Subcutaneous abdominal adipose tissue (tissue), 5 donors: ENCODE results near the gene URI1.
"Not testable (repeated sequence)": the region's sequence is repeated elsewhere in the genome, so short reads cannot be mapped to it uniquely, and the experiment has no call there.

Experiments
- H3K27ac ChIP-seq: one replicate; pipeline ENCODE4 v1.7.0; 2013; ENCODE audit warnings: low read depth, mild to moderate bottlenecking, inconsistent platforms, low read length, moderate library complexity
- H3K27me3 ChIP-seq, 5 donors: one replicate each; pipeline ENCODE4 v1.7.0; 2013; ENCODE audit warnings: low read length in 5 of 5, inconsistent platforms in 1 of 5; ENCODE audit not compliant: control insufficient read depth in 5 of 5, insufficient read depth in 4 of 5
- H3K36me3 ChIP-seq, 5 donors: one replicate each; pipeline ENCODE4 v1.7.0; 2013; ENCODE audit warnings: low read length in 5 of 5; ENCODE audit not compliant: control insufficient read depth in 5 of 5, insufficient read depth in 5 of 5
- H3K4me1 ChIP-seq, 5 donors: one replicate each; pipeline ENCODE4 v1.7.0; 2013; ENCODE audit warnings: low read length in 5 of 5, mild to moderate bottlenecking in 3 of 5, moderate library complexity in 1 of 5; ENCODE audit not compliant: control insufficient read depth in 5 of 5, insufficient read depth in 5 of 5
- H3K4me3 ChIP-seq, 5 donors: one replicate each; pipeline ENCODE4 v1.7.0; 2013; ENCODE audit warnings: low read length in 5 of 5, low read depth in 1 of 5
- H3K9ac ChIP-seq, 5 donors: one replicate each; pipeline ENCODE4 v1.7.0; 2013; ENCODE audit warnings: low read length in 5 of 5, mild to moderate bottlenecking in 4 of 5, moderate library complexity in 3 of 5
- H3K9me3 ChIP-seq, 5 donors: one replicate each; pipeline ENCODE4 v1.7.0; 2013; ENCODE audit warnings: low read length in 5 of 5; ENCODE audit not compliant: control insufficient read depth in 5 of 5
- donor health status: healthy.
- donor health status: healthy.
- donor health status: healthy.
- donor health status: healthy.
- donor health status: healthy.

The URI1 gene

DNA sequence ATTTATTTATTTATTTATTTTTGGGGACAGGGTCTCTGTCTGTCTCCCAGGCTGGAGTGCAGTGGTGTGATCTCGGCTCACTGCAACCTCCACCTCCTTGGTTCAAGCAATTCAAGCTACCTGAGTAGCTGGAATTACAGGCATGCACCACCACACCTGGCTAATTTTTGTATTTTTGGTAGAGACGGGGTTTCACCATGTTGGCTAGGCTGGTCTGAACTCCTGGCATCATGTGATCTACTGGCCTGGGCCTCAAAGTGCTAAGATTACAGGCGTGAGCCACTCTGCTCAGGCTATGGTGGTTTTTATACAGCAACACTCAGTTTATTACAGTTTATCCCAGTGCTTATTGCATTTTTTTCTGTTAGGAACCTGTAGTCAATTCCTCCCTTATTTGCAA lies 24.1 kb downstream of the URI1 start:
- not testable (repeated sequence) for H3K27me3 ChIP-seq

DNA sequence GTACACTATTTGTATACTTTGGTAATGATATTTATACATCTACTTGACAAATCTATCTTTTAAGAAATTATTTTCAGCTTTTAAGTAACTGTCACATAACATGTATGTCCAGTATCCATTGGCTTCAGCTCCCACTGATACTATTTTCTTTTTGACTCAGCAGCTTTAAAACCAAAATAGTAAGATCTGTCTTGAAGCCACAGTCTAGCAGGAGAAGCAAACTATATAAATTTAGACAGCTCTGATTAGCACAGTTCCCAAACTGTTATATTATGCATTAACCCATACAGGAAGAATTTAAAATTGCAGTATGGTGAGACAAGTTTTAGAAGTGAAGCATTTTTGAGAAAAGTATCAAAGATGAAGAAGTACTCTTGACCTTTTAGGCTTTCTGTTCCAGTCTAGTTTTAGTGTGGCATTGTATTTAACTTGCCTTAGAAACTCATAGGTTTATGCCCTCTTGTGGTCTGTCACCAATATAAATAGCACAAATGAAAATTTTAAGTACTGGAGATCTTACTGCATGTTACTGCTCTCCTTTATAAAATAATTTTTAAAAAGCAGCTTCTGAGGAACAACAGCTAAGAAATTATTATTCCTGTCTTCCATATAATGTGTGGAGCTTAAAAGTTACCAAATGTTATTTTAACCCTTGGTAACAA lies 24.7 kb downstream of the URI1 start:
- Histone ChIP-seq H3K27ac (no peak overlapping the region), H3K27me3 (no peaks in the 10 kb centered on the region), H3K36me3 (no peaks in the 10 kb centered on the region), H3K4me1 (peaks cover 0 to 24% (median 22%) of the 10 kb centered on the region in 5 donors), H3K9ac (no peak overlapping the region), H3K4me3 (no peak overlapping the region), H3K9me3 (no peaks in the 10 kb centered on the region)

More for the DNA sequence above, 24.1 kb downstream of the URI1 start:
- not testable (repeated sequence) for H3K9me3 ChIP-seq, H3K27ac ChIP-seq, H3K36me3 ChIP-seq, H3K9ac ChIP-seq, H3K4me3 ChIP-seq
- peaks cover 0 to 24% (median 22%) of the 10 kb centered on the region in 5 donors for H3K4me1 ChIP-seq

DNA sequence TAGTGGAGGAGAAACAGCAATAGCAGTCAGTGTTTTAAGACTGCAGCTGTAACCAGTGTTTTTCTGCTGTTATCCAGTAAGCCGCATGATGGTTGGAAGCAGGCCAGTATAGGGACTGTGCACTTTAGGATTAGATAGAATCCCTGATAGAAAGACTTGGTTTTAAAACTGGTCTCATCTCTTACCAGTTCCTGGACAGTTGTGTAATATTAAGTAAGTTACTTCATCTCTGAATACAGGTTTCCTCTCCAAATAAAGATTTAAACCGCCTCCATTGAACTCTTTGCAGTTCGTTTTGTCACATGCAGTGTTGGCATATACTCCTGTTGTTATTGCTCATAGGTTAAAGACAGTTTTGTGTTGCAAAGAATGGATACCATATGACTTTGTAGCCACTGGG lies 25.6 kb downstream of the URI1 start:
- Histone ChIP-seq H3K9ac (peak overlapping the region in 1 of 5 donors; percentile 17), H3K4me1 (peaks cover 0 to 24% (median 22%) of the 10 kb centered on the region in 5 donors), H3K9me3 (no peaks in the 10 kb centered on the region), H3K27ac (no peak overlapping the region), H3K36me3 (no peaks in the 10 kb centered on the region), H3K4me3 (no peak overlapping the region), H3K27me3 (no peaks in the 10 kb centered on the region)

DNA sequence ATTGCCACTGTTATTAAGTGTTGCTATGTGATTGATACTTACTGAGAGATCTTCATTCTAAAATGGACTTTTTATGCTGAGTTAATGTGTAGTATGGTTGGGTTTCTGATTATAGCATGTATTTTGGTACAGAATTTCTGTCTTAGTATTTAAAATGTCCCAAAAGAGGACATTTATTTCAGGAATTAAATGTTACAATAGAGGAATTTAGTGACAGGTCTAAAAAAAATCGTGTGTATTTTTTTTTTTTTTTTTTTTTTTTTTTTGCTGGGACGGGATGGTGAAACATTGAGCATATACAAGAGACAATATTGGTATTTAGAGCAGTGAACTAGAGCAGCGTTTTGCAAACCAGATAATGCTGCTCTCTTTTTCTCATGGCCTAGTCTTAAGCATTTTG lies 27.9 kb downstream of the URI1 start:
- Histone ChIP-seq H3K9me3 (no peaks in the 10 kb centered on the region), H3K36me3 (no peaks in the 10 kb centered on the region), H3K4me1 (peaks cover 0 to 14% (median 10%) of the 10 kb centered on the region in 5 donors), H3K4me3 (no peak overlapping the region), H3K27me3 (no peaks in the 10 kb centered on the region), H3K9ac (no peak overlapping the region), H3K27ac (no peak overlapping the region)

DNA sequence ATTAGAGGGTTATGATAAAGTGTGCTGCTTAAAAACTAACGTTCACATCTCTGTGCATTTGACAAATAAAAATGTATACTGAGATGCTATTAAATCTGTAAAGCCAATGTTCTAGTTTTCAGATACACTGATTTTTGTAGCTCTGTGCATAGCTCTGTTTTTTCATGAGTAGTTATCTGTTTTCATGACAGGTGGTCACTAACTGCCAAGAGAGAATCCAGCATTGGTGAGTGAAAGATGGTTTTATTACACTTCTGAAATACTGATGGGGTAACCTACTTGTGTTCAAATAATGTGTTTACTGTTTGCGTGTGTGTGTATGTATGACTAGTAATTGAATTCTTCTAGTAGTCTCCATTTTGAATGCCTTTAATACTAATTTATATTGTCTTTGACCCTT lies 29.0 kb downstream of the URI1 start:
- Histone ChIP-seq H3K4me3 (no peak overlapping the region), H3K27me3 (no peaks in the 10 kb centered on the region), H3K9ac (no peak overlapping the region), H3K27ac (no peak overlapping the region), H3K4me1 (peaks cover 0 to 16% (median 8%) of the 10 kb centered on the region in 5 donors), H3K36me3 (no peaks in the 10 kb centered on the region), H3K9me3 (no peaks in the 10 kb centered on the region)

DNA sequence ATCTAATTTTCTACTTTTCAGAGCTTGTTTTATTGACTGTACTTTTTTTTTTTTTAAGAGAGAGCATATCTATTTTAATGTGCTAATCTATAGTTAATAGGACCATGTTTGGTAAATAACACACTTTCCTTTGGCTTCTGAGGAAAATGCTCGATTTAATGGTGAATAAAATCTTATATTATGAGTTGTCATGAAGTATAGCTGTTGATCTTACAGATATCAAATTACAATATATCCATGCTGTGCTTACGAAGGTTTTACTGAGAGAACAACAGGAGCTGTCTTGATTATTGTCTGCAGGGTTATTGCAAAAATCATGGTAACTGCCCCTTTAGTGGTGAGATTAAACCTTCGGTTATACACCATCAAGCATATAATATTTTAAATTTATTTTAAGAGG lies 29.6 kb downstream of the URI1 start:
- Histone ChIP-seq H3K9ac (no peak overlapping the region), H3K27me3 (no peaks in the 10 kb centered on the region), H3K36me3 (no peaks in the 10 kb centered on the region), H3K4me1 (peaks cover 0 to 12% (median 8%) of the 10 kb centered on the region in 5 donors), H3K27ac (no peak overlapping the region), H3K9me3 (no peaks in the 10 kb centered on the region), H3K4me3 (no peak overlapping the region)

DNA sequence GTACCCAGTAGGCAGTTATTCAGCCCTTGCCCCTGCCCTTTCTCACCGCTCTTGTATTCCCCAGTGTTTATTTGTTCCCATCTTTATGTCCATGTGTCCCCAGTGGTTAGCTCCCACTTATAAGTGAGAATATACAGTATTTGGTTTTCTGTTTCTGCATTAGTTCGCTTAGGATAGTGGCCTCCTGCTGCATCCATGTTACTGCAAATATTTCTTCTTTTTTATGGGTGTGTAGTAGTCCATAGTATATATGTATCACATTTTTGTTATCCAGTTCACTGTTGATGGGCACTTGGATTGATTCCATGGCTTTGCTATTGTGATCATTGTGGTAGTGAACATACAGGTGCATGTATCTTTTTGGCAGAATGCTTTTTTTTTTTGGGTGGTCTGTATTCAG lies 32.7 kb downstream of the URI1 start:
- no peaks in the 10 kb centered on the region for H3K27me3 ChIP-seq
- no peak overlapping the region for H3K4me3 ChIP-seq
- H3K27ac ChIP-seq: no peak overlapping the region
- no peaks in the 10 kb centered on the region for H3K36me3 ChIP-seq
- peaks cover 0 to 9% (median 4%) of the 10 kb centered on the region in 5 donors for H3K4me1 ChIP-seq
- H3K9me3 ChIP-seq: no peaks in the 10 kb centered on the region
- no peak overlapping the region for H3K9ac ChIP-seq

DNA sequence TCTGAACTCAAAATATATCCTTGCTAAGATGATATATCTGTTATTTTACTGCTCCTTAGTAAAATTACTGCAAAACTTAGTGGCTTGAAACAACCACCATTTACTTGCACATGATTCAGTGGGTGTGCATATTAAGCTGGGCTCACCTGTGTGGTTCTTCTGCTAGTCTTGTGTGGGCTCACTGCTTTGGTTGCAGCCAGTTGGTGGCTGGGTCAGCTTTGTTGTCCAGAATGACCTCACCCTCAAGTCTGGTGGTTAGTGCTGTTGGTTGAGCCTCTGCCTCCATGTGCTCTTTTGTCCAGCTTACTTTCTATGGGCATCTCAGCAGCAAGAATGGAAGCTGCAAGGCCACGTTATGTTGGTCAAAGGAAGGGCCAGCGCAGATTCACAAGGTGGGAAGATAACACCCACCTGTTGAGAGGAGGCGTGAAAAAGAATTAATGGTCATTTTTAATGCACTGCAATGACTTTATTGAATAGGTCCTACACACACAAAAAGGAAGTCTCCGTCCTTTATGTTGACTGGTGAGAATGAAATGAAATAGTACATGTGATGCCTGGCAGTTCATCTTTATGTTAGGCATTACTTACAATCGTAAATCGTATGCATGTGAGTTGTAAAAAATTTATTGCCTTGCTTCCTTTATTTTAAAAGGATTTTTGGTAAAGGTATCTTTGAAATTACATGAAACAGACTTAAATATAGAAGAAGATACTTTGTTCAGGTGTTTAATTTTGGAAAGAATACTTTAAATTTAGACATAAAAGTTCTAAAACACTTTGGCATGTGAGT lies 34.3 kb downstream of the URI1 start:
- peaks cover 0 to 9% (median 4%) of the 10 kb centered on the region in 5 donors for H3K4me1 ChIP-seq
- H3K27me3 ChIP-seq: no peaks in the 10 kb centered on the region
- no peak overlapping the region for H3K9ac ChIP-seq
- no peak overlapping the region for H3K27ac ChIP-seq
- no peaks in the 10 kb centered on the region for H3K9me3 ChIP-seq
- no peaks in the 10 kb centered on the region for H3K36me3 ChIP-seq
- H3K4me3 ChIP-seq: no peak overlapping the region

DNA sequence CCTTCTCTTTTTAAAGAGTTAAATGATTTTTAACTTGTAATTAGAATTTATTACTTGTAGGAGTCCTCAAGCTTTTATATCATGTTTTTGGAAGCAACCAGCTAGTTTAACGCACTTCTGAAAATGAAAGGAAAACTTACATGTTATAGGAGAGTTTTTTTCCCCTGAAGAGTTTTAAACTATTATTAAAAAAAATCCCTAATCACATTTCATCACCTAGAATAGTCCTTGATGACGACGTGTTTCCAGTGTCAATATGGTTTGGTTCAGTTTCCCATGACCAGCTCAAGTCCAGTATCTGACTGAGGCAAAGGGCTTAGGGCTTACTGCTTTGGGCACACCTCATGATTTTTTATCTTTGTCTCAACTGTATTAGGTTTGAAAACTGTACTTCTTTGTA lies 36.0 kb downstream of the URI1 start:
- Histone ChIP-seq H3K4me3 (no peak overlapping the region), H3K27me3 (no peaks in the 10 kb centered on the region), H3K36me3 (no peaks in the 10 kb centered on the region), H3K27ac (no peak overlapping the region), H3K9ac (no peak overlapping the region), H3K9me3 (no peaks in the 10 kb centered on the region), H3K4me1 (peaks cover 0 to 8% (median 4%) of the 10 kb centered on the region in 5 donors)

DNA sequence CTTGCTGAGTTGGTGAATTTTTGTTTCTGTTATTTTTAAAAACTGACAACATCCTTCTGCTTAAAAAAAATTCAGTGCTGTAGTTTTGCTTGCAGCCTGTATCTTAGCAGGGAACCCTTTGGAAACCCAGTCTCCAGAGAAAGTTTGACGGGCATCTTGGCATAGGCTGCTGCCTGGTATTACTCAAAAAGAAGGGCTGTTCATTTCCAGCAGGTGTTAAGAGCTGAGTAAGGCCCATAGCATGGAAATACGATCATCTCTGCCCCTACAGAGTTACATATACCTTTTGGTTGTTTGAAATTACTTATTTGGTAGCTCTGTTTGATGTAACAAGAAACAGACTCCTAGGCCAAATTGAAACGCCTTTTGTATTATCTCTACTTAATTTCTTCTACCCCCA lies 41.5 kb downstream of the URI1 start:
- Histone ChIP-seq H3K9ac (no peak overlapping the region), H3K4me3 (no peak overlapping the region), H3K27me3 (no peaks in the 10 kb centered on the region), H3K27ac (no peak overlapping the region), H3K36me3 (peaks cover 4 to 9% (median 5%) of the 10 kb centered on the region in 5 donors), H3K4me1 (peaks cover 0 to 7% (median 0%) of the 10 kb centered on the region in 5 donors), H3K9me3 (no peaks in the 10 kb centered on the region)
